Activated CD4-positive, alpha-beta T cell treated with anti-CD3 and anti-CD28 coated beads for 24 hours (primary cell): ENCODE data around the gene CXCL10.
"Not testable (repeated sequence)": the region's sequence is repeated elsewhere in the genome, so short reads cannot be mapped to it uniquely, and the experiment has no call there.

ENCODE experiments used
- DNase-seq, 2 donors: peaks; one replicate each; pipeline ENCODE4 v3.0.0-alpha.2; 2020; ENCODE audit warnings: low read depth in 2 of 2

The CXCL10 gene

GRCh38 chr4:76028350-76028765 is 5.1 kb upstream of the CXCL10 start:
- DNase-seq = no peak

- no peak for DNase-seq
These were observed 768 bp upstream of the CXCL10 start for GRCh38 chr4:76024065-76024464.

- no peak for DNase-seq
These were observed 620 bp downstream of the CXCL10 start for GRCh38 chr4:76022677-76023076.

- DNase-seq = no peak
These were observed 1.3 kb downstream of the CXCL10 start for GRCh38 chr4:76022031-76022430.

DNA sequence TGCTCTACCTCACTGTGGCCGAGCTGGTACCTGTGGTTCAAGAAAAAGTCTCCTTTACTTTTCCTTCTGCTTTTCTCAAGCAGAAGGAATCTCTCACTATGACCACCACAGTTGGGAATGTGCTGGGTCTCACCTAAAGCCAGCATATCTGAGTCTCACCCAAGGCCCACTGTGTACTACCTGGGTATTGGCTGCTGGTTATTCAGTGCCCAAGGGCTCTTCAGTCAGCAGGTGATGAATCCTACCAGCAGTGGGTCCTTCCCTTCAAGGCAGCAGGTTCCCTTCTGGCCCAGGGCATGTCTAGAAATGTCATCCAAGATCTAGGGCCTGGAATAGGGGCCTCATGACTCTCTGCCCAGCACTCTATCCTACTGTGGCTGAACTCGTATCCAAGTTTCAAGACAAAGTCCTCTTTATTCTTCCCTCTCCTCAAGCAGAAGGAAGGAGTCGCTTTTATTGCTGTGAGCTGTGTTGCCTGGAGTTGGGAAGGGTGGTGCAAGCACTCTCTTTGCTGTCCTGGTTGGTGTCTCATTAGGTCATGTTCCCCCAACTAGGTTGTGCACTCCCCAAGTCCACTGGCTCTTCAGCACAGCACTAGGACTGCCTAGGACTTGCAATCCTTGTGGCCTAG is 6.1 kb downstream of the CXCL10 start:
- DNase-seq = no peak

DNA sequence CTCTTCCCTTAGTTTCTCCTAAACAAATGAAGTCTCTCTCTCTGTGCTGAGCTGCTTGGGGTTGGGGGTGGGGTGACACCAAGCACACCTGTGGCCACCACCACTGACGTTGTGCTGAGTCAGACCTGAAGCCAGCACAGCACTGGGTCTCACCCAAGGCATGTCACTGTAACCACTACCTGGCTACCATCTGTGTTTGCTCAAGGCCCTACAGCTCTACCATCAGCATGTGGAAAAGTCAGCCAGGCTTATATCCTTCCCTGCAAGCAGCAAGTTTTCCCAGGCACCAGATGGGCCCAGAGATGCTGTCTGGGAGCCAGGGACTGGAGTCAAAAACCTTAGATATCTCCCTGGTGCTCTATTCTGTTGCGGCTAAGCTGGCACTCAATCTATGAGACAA is 6.9 kb downstream of the CXCL10 start:
- DNase-seq = no peak

DNA sequence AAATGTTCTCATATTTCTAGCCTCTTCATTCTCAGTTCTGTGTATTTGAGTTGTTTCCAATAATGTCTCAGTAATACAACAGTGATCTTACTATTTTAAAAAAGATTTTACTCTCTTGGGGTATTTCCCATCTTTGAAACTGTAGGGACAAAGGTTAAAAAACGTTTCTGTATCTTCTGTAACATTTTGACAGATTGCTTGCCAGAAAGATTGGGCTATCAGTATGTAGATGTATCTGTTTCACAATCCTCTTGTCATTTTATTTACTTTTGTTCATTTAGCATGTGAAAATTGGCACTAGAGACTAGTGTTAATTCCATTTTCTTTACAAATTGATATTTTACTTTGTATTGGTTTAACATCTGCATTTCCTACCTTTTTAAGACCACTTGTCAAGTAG is 9.8 kb downstream of the CXCL10 start:
- DNase-seq = no peak

DNA sequence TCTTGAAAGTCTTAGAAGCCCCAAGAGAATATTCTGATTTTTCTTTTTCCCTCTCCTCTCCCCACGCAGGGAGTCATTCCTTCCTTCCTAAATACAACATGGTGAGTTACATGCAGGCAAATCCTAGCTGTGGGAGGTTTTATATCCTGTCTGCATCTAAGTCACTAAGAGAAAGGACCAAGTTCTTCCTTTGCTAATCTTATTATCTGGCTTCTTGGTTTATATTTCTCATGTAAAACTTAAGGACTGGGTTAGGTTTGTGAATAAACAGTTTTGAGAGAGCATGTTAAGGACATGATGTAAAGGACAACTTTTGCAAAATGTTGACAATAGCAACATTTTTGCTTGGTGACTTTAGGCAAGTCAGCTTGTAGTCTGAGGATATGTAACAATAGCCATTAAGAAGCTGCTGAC is 10.9 kb downstream of the CXCL10 start:
- DNase-seq = no peak

DNA sequence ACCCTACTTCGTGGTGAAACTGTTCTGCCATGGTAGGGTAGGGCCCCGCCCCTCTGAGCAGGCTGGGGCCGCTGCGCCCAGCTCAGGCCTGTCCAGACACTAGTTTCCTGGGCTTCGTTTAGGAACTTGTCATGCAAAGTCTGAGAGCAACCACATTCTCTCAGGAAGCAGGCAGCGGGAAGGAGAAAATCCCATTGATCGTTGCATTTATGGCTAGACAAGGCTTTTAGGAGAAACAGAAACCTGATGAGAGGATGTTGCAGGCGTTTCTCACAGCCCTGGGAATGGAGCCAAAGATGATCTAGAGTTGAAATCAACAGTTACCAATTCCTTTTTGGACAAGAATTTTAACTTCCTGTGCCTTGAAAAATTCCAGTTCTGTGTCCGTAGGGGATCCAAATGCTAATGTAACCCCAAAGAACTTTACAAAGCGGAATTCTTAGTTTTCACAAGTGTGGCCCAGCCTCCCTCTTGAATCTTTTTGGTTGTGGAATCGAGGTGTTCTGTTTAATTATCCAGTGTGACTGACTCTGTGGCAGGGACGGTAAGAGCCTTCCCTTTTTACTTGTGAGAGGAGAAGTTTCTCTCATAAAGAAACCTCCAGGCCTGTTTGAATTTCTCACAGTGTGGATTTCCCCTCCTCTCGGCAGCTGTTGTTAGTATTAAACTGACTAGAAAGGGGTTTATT is 11.5 kb downstream of the CXCL10 start:
- DNase-seq = no peak

- DNase-seq = no peak
These were observed 12.2 kb downstream of the CXCL10 start for GRCh38 chr4:76011018-76011670.

GRCh38 chr4:76010576-76010975 is 12.7 kb downstream of the CXCL10 start:
- no peak for DNase-seq

GRCh38 chr4:76009311-76009710 is 14.0 kb downstream of the CXCL10 start:
- no peak for DNase-seq

GRCh38 chr4:76007089-76007862 is 16.0 kb downstream of the CXCL10 start, which contains the start of gene CXCL9:
TSS of gene CXCL9 (minus strand) at chr4:76007509. CDS start at chr4:76007449, 60 bp downstream.
- no peak for DNase-seq

DNA sequence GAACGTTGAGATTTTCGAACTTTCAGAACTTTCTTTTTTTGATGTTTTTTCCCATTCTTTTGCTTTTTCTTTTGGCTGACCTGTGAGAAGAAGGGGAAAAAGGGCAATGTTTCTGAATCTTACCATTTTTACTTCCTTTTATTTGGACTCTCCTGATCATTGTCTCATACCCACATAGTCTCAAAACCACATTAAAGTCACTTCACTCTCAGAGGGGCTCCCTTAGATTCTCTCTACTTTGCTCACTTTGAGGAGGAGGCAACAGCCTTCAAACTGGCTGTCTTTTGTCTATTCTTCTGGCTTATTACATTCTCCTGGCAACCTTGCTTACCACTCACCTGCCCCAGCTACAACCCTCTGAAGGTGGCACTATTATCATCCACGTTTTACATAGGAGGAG is 19.7 kb downstream of the CXCL10 start:
- DNase-seq = no peak

GRCh38 chr4:76003035-76003434 is 20.3 kb downstream of the CXCL10 start:
- DNase-seq = no peak

GRCh38 chr4:76002176-76002575 is 21.1 kb downstream of the CXCL10 start:
- DNase-seq = no peak

DNA sequence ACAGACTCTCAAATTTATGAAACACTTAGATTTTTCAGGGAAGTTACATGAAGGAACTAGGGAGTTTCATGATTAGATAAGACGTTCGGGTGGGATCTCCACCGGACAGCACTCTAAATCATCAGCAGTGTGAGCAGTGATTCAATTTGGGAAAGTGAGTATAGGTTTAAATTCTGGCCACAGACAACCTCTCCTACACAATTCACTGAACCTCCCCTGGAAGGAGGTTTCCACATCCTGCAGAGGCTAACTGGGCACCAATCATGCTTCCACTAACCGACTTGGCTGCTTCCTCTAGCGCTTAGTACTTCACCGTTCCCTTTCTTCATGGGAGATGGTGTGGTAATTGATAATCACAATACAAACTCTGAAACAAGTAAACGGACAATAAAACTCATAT is 21.6 kb downstream of the CXCL10 start:
- DNase-seq = no peak

- DNase-seq = no peak
These were observed 23.0 kb downstream of the CXCL10 start for GRCh38 chr4:76000279-76000678.

- DNase-seq = not testable (repeated sequence)
These were observed 24.7 kb downstream of the CXCL10 start for GRCh38 chr4:75998525-75999147.

- DNase-seq = no peak
These were observed 25.4 kb downstream of the CXCL10 start for GRCh38 chr4:75997946-75998345.

DNA sequence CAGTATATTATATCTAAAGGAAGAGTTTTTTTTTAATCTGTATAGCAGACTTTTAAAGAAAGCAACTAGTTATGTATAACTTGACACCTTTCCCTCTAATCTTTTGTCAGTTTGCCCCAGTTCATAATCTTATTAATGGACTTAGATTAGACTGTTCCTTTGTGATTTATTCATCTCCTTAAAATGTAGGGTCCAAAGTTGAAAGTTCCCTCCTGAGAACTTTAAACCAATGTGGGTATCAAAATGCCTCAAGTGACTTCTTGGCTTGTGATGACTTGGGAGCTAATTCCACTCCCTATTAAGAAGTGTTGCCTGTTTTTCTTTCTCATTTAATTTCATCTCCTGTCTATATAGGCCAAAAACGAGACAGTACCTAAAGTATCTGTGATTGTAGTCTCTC is 26.2 kb downstream of the CXCL10 start:
- DNase-seq = no peak

- no peak for DNase-seq
These were observed 27.6 kb downstream of the CXCL10 start for GRCh38 chr4:75995727-75996126.
